SK-N-SH treated with all-trans-retinoic acid at 6 μM for 48 hours (cell line): ENCODE results near the gene ARHGEF4.

ENCODE experiments used
- ARNTL ChIP-seq: fragments of 450-650 bp; formaldehyde crosslinking; IDR thresholded peaks from 2 replicates; pipeline ENCODE4 v1.5.0; 2020; ENCODE audit warnings: low read depth, mild to moderate bottlenecking, moderate library complexity, borderline replicate concordance
- ISL1 ChIP-seq: fragments of 250-450 bp; sonication (Bioruptor Pico); IDR thresholded peaks from 2 replicates; pipeline ENCODE4 v2.1.2; 2022; ENCODE audit warnings: mild to moderate bottlenecking, moderate library complexity
- OSR1 ChIP-seq: fragments of 250-450 bp; sonication (Bioruptor Pico); IDR thresholded peaks from 2 replicates; pipeline ENCODE4 v1.8.0; 2022; ENCODE audit warnings: moderate library complexity, mild to moderate bottlenecking, inconsistent platforms
- PATZ1 ChIP-seq: fragments of 250-450 bp; sonication (Bioruptor Pico); IDR thresholded peaks from 2 replicates; pipeline ENCODE4 v1.8.0; 2020; ENCODE audit warnings: mild to moderate bottlenecking, moderate library complexity, borderline replicate concordance
- TOX ChIP-seq: fragments of 250-450 bp; sonication (Bioruptor Pico); IDR thresholded peaks from 2 replicates; pipeline ENCODE4 v1.8.0; 2021; ENCODE audit warnings: mild to moderate bottlenecking, moderate library complexity, borderline replicate concordance
- ZC3H10 ChIP-seq: fragments of 250-450 bp; sonication (Bioruptor Pico); IDR thresholded peaks from 2 replicates; pipeline ENCODE4 v1.5.1; 2021; ENCODE audit warnings: mild to moderate bottlenecking, moderate library complexity
- ZFP3 ChIP-seq: fragments of 250-450 bp; sonication (Bioruptor Pico); IDR thresholded peaks from 2 replicates; pipeline ENCODE4 v1.5.0; 2020; ENCODE audit warnings: mild to moderate bottlenecking, moderate library complexity
- ZFP30 ChIP-seq: fragments of 450-650 bp; formaldehyde crosslinking; IDR thresholded peaks from 2 replicates; pipeline ENCODE4 v1.5.0; 2022; ENCODE audit warnings: mild to moderate bottlenecking, moderate library complexity
- TF ChIP-seq, protein P1 (sequence below): fragments of 250-450 bp; sonication (Bioruptor Pico); IDR thresholded peaks from 2 replicates; pipeline ENCODE4 v1.5.1; 2020; ENCODE audit warnings: low read depth, mild to moderate bottlenecking, moderate library complexity

DNA sequence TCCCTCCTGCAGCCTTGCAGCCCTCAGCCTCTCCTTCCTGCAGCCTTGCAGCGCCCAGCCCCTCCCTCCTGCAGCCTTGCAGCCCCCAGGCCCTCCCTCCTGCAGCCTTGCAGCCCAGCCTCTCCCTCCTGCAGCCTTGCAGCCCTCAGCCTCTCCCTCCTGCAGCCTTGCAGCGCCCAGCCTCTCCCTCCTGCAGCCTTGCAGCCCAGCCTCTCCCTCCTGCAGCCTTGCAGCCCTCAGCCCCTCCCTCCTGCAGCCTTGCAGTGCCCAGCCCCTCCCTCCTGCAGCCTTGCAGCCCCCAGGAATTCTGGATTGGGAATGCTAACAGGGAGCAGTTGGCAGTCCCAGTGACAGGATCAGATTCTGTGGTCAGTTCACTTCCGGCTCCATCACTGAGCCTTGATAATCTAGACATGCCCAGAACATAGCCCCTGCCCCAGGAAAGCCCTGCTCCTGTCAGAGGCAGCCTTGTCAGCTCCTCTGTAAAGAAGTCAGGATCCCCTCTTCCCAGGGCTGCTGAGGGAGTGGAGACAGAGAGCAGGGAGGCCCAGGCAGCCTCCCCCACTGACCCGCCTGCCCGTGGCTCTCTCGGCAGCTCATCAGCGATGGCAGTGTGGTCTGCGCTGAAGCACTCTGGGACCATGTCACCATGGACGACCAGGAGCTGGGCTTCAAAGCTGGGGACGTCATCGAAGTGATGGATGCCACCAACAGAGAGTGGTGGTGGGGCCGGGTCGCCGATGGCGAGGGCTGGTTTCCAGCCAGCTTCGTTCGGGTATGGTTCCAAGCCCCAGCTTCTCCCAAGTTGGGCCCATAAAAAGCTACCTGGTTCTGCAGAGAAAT, 201.8 kb downstream of the ARHGEF4 start:
- TF ChIP-seq OSR1 (CRISPR knock-in tag) (no peak), PATZ1 (no peak), ISL1 (CRISPR knock-in tag) (no peak), TOX (CRISPR knock-in tag) (no peak), ZFP30 (CRISPR knock-in tag) (no peak), ZC3H10 (no peak), ZFP3 (no peak), ARNTL (CRISPR knock-in tag) (no peak)
- TF ChIP-seq, protein P1, sequence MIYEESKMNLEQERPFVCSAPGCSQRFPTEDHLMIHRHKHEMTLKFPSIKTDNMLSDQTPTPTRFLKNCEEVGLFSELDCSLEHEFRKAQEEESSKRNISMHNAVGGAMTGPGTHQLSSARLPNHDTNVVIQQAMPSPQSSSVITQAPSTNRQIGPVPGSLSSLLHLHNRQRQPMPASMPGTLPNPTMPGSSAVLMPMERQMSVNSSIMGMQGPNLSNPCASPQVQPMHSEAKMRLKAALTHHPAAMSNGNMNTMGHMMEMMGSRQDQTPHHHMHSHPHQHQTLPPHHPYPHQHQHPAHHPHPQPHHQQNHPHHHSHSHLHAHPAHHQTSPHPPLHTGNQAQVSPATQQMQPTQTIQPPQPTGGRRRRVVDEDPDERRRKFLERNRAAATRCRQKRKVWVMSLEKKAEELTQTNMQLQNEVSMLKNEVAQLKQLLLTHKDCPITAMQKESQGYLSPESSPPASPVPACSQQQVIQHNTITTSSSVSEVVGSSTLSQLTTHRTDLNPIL, result no peak
